RPMI7951 (cell line): ENCODE measurements around the gene ADGRL1. TPM values are rescaled to one million over a fixed set of nuclear protein-coding genes. Genes with fewer than 3 reads are reported as not detected.
A peak's percentile ranks its signal among the peaks of the same experiment; 100 is the strongest.
"Not testable (repeated sequence)": the region's sequence is repeated elsewhere in the genome, so short reads cannot be mapped to it uniquely, and the experiment has no call there.

Experiments
- DNase-seq: peaks from one replicate; pipeline ENCODE4 v3.0.0-alpha.2; 2012; ENCODE audit warnings: low read depth
- total RNA-seq: library from RNA; depleted of rRNA; stranded (reverse); fragments of >200 nt; shearing (Covaris generic); gene quantifications from 2 replicates; pipeline ENCODE4 v1.2.3, GENCODE V29; 2014

ADGRL1 gene
- total RNA-seq, 1 experiment from 2014 or later: 1.4 TPM

DNA sequence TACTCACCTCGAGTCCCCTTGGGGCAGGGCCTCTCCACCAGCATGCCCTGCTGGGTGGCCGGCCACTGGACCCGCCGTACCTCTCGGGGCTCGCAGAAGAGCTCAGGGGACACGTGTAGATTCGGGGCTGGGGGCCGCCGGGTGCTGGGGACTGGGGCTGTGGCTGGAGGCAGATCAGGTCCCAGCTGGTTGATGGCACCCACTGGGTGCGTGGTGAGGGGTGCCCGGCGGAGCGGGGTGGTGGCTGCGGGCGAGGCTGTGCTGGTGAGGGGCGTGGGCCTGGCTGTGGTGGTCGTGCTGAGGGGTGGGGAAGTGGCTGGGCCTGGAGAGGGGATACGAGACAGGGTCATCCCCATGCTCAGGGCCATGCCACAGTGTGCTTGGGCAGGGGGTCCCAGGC, 44.7 kb downstream of the ADGRL1 start:
- DNase-seq: no peak

GRCh38 chr19:14160017-14160703, 45.8 kb downstream of the ADGRL1 start:
- no peak for DNase-seq

GRCh38 chr19:14159059-14159458, 46.9 kb downstream of the ADGRL1 start:
- DNase-seq: no peak

DNA sequence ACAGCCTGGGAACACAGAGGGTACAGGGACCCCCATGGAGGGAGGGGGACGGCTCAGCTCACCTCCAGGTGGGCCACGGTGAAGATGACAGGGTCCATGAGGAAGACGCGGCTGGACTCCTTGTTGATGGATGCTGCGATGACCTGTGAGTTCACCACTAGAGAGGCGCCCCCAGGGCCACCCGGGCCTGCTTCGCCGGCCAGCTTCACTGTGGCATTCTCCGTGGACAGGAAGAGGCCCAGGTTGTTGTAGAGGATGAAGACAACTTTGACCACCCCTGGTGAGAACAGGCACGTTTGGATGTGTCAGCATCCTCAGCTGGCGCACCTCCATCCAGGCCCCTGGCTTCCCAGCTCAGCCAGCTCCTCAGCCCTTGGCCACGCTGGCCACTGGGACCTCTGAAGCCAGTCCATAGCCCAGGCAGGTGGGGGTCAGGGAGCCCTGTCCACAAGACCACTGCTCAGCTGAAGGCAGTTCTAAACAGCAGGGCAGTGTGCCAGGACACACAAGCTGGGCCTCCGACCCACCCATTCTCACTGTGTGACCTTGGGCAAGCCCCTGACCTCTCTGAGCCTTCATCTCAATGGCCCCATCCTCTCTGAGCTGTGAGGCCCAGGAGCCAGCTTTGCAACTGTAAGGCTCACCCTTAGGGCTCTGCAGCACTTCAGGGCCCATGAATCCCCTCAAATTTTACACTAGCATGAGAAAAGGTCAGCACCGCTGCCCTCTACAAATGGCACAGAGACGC, 47.5 kb downstream of the ADGRL1 start:
- DNase-seq: no peak

DNA sequence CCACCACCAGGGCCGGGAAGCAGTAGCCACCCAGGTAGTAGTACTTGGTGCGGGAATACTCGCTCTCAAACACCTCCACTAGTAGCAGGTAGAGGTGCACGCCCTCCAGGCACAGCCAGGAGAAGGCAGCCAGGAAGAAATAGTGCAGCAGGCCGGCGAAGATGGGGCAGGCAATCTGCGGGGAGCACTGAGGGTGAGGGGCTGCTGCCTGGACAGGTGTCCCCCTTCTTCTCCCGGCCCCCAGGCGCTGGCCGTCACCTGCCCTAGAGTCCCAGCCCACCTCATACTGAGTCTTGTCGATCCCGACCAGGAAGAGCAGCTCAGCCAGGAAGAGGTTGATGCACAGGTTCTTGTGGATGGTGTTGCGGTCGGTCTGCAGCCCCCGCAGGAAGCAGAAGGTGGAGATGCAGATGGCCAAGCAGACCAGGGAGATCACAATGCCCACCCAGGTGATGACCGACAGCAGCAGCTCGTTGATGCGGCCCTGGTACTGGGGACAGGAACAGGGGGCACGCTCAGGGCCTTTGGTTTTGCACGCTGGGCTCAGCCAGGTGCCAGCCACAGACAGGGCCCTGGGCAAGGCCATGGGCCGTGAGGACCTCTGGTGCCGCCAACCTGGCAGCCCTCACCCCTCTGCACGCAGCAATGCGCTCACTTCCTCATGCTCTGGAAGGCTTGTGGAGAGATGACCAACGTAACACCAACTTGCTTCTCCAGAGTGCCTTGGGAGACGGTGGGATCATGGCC, 48.8 kb downstream of the ADGRL1 start:
- no peak for DNase-seq

GRCh38 chr19:14156122-14156521, 49.8 kb downstream of the ADGRL1 start:
- DNase-seq: no peak

DNA sequence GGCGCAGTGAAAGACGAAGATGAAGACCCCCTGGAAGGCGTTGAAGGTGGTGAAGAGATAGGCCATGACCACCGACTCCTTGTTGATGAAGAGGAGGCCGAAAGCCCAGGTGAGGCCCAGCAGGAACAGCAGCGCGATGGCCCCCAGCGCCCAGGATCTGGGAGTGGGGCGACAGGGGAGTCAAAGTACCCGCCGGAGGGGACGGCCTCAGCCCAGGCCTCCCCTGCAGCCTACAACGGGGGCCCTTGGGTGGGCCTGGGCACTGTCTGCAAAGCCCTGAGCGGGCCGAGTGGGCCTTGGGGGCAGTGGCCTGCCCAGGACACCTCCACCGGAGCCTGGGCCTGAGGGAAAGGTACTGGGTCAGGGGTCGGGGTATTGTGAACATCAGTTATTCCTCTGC, 50.6 kb downstream of the ADGRL1 start:
- no peak for DNase-seq

GRCh38 chr19:14152713-14153112, 53.3 kb downstream of the ADGRL1 start:
- DNase-seq: no peak

DNA sequence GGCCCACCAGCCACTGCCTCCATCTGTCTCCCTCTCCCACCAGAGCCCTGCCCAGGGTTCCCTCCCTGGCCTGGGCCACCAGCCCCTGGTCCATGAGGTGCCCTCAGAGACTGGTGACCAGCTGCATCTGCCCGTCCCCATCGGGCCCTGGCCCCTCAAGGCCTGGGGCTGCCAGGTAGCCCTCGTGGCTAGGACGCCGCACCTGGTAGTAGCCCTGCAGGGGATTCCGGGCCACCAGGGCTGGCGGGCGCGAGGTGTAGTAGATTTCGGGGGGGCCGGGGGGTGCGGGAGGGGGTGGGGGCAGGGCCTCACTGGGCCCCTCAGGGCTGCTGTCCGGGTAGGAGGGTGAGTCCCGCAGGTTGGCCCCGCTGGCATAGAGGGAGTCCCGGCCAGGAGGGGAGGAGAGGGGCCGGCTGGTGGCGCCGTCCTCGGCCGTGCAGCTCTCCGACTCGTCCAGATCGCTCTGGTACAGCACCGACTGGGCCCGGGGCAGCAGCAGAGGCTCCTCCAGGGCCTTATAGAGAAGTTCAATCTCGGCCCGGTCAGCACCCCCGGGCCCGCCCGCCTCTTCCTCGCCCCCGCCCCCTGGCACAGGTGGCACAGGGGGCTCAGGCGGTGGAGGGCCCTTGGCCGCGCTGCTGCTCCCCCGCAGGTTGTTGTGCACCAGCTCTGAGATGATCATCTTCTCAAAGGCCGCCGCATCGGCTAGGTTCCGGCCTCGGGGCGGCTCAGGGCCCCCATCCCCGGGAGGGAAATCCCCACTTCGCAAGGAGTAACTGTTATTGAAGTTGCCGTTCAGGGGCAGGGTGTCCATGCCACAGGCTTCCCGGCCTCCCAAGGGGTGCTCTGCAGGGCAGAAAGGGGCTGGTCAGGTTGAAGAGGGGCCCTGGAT, 55.0 kb downstream of the ADGRL1 start:
- no peak for DNase-seq

DNA sequence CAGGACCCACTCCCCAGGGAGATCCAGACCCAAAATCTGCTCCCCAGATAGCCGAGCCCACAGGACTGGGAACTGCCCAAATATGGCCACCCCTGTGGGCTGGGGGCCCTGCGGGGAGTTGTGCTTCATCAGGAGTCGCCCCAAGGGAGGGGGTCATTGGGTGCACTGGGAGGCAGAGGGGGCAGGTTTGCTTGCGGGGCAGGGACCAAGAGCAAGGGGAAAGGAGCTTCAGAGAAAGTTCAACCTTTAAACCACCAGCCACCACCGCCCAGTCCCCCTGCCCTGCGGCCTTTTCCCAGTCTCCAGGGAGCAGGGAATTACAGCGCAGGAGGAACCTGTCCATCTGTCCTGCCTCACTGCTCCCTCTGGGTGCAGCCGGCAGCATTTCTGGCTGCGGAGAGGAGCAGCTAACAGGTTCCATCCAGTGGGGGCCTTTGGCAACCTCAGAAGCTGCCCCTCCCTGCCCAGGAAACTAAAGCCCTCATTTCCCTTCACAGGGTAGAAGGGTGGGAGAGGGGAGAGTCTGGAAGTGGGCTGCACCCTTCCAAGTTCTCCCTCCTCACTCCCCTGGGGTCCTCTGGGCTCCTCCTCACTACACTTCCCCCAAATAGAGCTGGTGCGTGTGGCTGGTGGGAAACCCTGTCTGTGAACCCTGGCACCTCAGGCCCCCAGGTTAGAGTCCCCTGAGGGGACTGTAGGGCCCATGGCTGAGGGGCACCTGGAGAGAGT, 55.8 kb downstream of the ADGRL1 start:
- DNase-seq: no peak

DNA sequence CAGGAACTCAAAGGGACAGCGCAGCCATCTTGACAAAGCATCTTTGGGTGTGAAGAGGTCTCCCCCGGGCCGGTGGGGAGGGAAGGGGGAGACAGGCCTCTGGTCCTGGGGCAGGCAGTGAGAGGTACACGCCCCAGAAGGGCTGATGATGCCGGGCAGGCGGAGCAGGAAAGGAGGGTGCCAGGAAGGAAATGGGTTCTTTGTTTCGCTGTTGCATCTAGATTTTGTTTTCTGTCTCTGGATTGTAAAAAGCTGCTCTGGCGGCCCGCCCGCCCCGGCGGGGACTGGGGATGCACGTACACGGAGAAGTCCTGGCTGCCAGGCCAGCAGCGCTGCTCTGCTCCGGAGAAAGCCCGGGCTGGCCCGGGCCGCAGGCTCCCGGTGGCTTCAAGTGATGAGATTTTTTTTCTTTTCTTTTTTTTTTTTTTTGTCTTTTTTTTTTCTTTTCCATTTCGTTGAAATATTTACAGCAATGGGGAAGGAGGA, 56.4 kb downstream of the ADGRL1 start:
- no peak for DNase-seq

DNA sequence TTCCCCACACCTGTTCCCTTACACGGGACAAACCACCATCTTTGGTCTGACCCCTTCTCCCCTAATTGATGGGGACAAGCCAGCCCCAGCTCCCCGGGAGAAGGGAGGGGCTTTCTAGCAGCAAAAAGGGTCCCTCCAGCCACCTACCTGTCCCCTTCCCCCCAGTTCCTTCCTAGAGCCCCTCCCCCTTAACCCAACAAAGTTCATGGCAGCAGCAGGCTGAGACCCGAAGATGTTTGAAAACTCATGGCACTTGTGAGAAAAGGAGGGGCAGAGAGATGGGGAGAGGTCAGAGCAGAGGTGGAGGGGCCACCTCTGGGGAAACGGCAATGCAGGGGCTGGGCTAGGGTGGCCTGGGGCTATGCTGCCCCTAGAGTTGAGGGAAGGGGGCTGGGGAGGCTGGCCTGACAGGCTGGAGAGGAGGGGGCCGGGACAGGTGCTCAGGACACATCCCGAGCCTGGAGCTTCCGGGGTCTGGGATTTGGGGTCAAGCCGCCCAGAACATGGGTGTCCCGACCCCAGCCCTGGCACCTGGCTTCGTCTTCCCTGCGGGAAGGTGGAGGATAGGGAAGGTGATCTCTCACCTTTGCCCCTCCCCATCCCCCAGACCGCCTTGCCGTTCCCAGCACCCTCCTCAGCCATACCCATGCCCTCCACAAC, 57.1 kb downstream of the ADGRL1 start:
- DNase-seq: no peak

DNA sequence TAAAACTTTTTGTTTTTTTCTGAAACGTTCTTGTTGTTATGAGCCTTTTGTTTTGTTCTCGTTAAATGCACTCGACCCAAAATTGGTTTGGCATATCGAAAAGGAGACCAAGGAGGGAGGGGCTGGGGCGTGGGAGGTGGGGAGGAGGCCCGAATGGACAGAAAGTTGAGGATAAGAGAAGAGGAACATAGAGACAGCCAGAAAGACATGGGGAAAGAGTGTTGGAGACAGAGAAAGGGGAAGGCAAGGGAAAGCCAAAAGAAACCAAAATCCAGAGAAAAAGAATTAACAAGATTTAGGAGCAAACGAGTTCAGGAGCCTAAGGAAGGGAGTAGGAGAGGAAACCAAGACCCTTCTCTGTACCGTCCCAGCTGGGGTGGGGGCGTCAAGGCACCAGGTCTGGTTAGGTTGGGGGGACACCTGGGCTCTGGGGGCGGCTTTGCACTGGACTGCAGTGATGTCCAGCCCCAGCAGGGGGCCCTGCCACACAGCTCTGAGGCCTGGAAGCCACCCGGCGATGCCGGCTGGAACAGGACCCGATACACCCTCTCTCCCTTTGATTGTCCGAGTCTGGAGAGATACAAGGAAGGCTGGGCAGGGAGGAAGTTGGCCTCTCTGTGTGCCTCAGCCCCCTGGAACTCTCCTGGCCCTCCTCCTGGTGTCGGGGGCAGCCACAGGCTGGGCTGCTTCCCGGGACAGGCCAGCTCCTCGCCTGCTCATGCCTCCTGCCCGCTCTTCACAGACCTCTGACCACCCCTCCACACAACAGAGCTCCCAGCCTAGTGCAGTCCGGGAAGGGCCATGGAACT, 58.0 kb downstream of the ADGRL1 start:
- peak; percentile 37 for DNase-seq

DNA sequence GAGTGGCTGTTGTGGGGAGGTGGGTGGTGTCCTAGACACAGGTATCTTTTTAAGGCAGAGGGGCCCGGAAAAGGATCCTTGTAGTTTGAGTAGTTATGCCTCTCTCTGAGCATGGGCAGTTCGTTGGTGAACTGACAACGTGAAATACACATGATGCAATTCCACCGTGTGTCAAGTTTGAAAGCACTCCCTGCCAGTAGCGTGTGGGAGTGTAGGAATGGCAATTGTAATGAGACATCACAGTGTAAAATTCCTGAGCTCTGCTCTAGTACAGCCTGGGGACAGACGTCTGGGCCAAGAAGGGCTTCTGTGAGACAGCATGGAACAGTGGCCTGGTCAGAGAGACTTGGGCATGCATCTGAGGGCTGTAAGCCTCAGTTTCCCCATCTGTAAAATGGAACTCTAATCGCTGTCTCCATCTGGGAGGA, 59.2 kb downstream of the ADGRL1 start:
- peak; percentile 86 for DNase-seq

DNA sequence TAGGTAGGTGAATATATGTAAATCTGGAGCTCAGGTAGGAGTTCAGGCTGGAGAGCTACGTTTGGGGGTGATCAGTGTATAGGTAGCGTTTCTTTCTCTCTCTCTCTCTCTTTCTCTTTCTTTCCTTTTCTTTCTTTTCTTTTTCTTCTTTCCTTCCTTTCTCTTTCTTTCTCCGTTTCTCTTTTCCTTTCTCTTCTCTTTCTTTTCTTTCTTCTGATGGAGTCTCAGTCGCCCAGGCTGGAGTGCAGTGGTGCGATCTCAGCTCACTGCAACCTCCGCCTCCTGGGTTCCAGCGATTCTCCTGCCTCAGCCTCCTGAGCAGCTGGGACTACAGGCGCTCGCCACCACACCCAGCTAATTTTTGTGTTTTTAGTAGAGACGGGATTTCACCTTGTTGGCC, 59.8 kb downstream of the ADGRL1 start:
- DNase-seq: not testable (repeated sequence)

DNA sequence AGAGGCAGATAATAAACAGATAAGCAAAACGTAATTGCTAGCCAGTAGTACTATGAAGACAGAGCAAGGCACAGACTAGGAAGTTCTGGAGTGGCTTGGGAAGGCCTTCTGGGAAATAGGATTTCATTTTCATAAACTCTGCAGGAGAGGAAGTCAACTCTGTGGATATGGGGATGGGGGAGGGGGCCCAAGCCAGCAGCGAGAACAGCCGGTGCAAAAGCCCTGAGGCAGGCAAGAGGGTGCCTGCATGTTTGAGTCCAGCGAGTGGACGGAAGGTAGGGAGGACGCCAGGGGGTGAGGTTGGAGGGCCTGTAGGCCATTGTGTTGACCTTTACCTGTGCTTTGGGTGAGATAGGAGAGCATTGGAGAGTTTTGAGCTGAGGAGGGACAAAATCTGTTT, 60.6 kb downstream of the ADGRL1 start:
- DNase-seq: no peak

- no peak for DNase-seq
These were observed 63.4 kb downstream of the ADGRL1 start for GRCh38 chr19:14142262-14143190.

- DNase-seq: no peak
These were observed 64.9 kb downstream of the ADGRL1 start for GRCh38 chr19:14141041-14141440.
